Measurements from ENCODE around the gene C13orf46. TPM values are rescaled to one million over a fixed set of nuclear protein-coding genes. Genes with fewer than 3 reads are reported as not detected.

C13orf46 gene
- total and polyA plus RNA-seq, 2 experiments from 2014 or later, result 1.7 TPM; not detected in 1

DNA sequence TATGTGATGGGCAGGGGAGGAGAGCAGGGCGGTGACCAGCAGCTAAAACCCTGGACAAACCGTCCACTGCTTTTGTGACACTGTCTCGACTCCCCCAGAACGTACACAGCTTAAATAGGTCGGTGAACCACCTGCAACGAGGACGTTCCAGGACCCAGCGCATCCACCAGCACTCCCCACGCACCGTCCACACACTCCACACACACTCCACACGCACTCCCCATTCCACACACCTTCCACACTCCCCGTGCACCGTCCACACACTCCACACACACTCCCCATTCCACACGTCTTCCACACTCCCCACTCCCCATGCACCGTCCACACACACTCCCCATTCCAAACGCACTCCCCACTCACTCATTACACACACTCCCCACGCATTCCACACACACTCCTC lies 38.3 kb upstream of the C13orf46 start:
- Histone ChIP-seq H3K9me2 (ENCODE audit: insufficient read depth) (no peaks in the 10 kb centered on the region), H3K9me3 (ENCODE audit: low read depth) (no peaks in the 10 kb centered on the region), H3K4me2 (ENCODE audit: unreplicated experiment) (no peak overlapping the region), H3K27ac (no peak overlapping the region), H3F3A (ENCODE audit: insufficient read depth) (peaks cover 5% of the 10 kb centered on the region; the same call in 1 of the 2 replicates), H3K4me3 (no peak overlapping the region), H3K9ac (no peak overlapping the region), H3K27me3 (replicated peaks; ENCODE audit: insufficient read depth) (no peaks in the 10 kb centered on the region), H3K4me1 (ENCODE audit: insufficient read depth) (0 out of 2 replicates have a peak, but pooled peaks cover 3% of the 10 kb centered on the region), H4K20me1 (ENCODE audit: insufficient read depth) (no peaks in the 10 kb centered on the region), H3K36me3 (ENCODE audit: low read depth) (peaks cover 27% of the 10 kb centered on the region; the same call in 1 of the 2 replicates), H2AFZ (no peak overlapping the region), H3K79me2 (ENCODE audit: insufficient read depth) (no peaks in the 10 kb centered on the region)
- in situ Hi-C loops (cut with MboI), result no loop called here
- 91 to 94% methylated on average over 13 to 17 of the region's 17 CpGs for WGBS, 2 experiments (ENCODE audit: low coverage in 1 of 2, low lambda C conversion rate in 2 of 2, missing lambda C conversion rate in 2 of 2)
- no peak for DNase-seq
- TF ChIP-seq EZH2 (IDR thresholded peaks at IDR 0.05; ENCODE audit: insufficient read depth, poor library complexity, severe bottlenecking) (no peak), EZH2phosphoT487 (IDR thresholded peaks at IDR 0.05; ENCODE audit: insufficient read depth, low read depth) (no peak)

DNA sequence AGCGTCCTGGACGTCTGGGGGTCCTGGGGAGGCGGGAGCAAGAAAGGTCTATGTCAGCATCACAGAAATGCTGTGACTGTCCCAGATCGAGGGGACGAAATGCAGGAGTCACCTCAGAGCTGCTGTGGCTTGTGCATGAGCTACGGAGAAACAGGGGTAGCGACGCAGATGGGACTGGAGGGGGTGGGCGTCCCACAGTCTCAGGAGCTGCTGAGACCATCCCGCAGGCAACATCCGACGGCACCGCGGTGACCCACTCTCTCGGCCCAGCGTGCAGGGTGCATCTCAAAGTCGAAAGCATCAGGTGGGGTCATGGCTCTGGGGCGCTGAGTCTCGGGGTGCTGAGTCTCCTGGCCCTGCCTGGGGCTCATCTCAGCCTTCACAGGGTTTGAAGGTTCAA lies 37.4 kb upstream of the C13orf46 start:
- no peak overlapping the region for H3K4me2 ChIP-seq (ENCODE audit: unreplicated experiment)
- H3K79me2 ChIP-seq (ENCODE audit: insufficient read depth), result no peaks in the 10 kb centered on the region
- H2AFZ ChIP-seq, result no peak overlapping the region
- in situ Hi-C loops (cut with MboI), result no loop called here
- TF ChIP-seq EZH2 (IDR thresholded peaks at IDR 0.05; ENCODE audit: insufficient read depth, poor library complexity, severe bottlenecking) (no peak), EZH2phosphoT487 (IDR thresholded peaks at IDR 0.05; ENCODE audit: insufficient read depth, low read depth) (no peak)
- no peak for DNase-seq
- 95 to 96% methylated on average over 18 to 19 of the region's 19 CpGs for WGBS, 2 experiments (ENCODE audit: low coverage in 1 of 2, low lambda C conversion rate in 2 of 2, missing lambda C conversion rate in 2 of 2)
- 0 out of 2 replicates have a peak, but pooled peaks cover 3% of the 10 kb centered on the region for H3K4me1 ChIP-seq (ENCODE audit: insufficient read depth)
- H3K27me3 ChIP-seq (replicated peaks; ENCODE audit: insufficient read depth), result no peaks in the 10 kb centered on the region
- H3K4me3 ChIP-seq, result no peak overlapping the region
- H4K20me1 ChIP-seq (ENCODE audit: insufficient read depth), result no peaks in the 10 kb centered on the region
- H3K27ac ChIP-seq, result no peak overlapping the region
- peaks cover 20% of the 10 kb centered on the region; the same call in 1 of the 2 replicates for H3K36me3 ChIP-seq (ENCODE audit: low read depth)
- H3K9me3 ChIP-seq (ENCODE audit: low read depth), result no peaks in the 10 kb centered on the region
- peaks cover 5% of the 10 kb centered on the region; the same call in 1 of the 2 replicates for H3F3A ChIP-seq (ENCODE audit: insufficient read depth)
- no peaks in the 10 kb centered on the region for H3K9me2 ChIP-seq (ENCODE audit: insufficient read depth)
- no peak overlapping the region for H3K9ac ChIP-seq

DNA sequence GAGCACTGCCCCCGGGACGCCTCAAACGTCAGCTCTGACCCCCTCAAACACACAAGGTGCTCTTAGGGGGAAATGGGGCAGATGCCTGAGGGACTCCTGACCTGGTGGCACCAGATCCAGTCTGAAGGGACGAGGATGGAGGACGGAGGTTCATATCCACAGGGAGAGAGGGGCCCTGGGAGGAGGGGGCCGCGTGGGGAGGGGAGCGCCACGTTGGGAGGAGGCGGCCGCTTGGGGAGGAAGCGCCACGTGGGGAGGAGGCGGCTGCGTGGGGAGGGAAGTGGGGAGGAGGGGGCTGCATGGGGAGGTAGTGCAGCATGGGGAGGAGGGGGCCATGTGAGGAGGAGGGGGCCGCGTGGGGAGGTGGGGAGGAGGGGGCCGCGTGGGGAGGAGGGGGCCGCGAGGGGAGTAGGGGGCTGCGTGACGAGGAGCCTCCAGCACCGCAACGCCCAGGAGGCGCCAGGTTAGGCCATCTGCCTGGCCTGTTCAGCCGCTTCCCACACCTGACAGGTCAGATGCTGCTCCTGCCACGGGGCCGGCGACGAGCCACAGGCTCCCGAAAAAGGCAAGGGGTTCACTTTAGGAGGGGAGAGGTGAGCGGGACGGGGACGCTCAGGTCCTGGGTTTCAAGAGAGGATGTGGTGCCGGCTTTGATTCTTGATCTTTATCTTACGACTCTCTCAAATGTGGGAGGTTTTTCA lies 36.7 kb upstream of the C13orf46 start:
- Histone ChIP-seq H3K79me2 (ENCODE audit: insufficient read depth) (no peaks in the 10 kb centered on the region), H3K9me3 (ENCODE audit: low read depth) (no peaks in the 10 kb centered on the region), H3K9me2 (ENCODE audit: insufficient read depth) (no peaks in the 10 kb centered on the region), H2AFZ (no peak overlapping the region), H3K4me3 (no peak overlapping the region), H3K27me3 (replicated peaks; ENCODE audit: insufficient read depth) (no peaks in the 10 kb centered on the region), H3K9ac (no peak overlapping the region), H3K27ac (no peak overlapping the region), H3F3A (ENCODE audit: insufficient read depth) (peaks cover 5% of the 10 kb centered on the region; the same call in 1 of the 2 replicates), H3K4me2 (ENCODE audit: unreplicated experiment) (no peak overlapping the region), H3K36me3 (ENCODE audit: low read depth) (peaks cover 20% of the 10 kb centered on the region; the same call in 1 of the 2 replicates), H3K4me1 (ENCODE audit: insufficient read depth) (no peaks in the 10 kb centered on the region), H4K20me1 (ENCODE audit: insufficient read depth) (no peaks in the 10 kb centered on the region)
- DNase-seq, result no peak
- WGBS, 2 experiments (ENCODE audit: low coverage in 1 of 2, low lambda C conversion rate in 2 of 2, missing lambda C conversion rate in 2 of 2), result 88 to 91% methylated on average over 10 to 37 of the region's 37 CpGs
- TF ChIP-seq EZH2phosphoT487 (IDR thresholded peaks at IDR 0.05; ENCODE audit: insufficient read depth, low read depth) (no peak), EZH2 (IDR thresholded peaks at IDR 0.05; ENCODE audit: insufficient read depth, poor library complexity, severe bottlenecking) (no peak)
- in situ Hi-C loops (cut with MboI), result no loop called here

DNA sequence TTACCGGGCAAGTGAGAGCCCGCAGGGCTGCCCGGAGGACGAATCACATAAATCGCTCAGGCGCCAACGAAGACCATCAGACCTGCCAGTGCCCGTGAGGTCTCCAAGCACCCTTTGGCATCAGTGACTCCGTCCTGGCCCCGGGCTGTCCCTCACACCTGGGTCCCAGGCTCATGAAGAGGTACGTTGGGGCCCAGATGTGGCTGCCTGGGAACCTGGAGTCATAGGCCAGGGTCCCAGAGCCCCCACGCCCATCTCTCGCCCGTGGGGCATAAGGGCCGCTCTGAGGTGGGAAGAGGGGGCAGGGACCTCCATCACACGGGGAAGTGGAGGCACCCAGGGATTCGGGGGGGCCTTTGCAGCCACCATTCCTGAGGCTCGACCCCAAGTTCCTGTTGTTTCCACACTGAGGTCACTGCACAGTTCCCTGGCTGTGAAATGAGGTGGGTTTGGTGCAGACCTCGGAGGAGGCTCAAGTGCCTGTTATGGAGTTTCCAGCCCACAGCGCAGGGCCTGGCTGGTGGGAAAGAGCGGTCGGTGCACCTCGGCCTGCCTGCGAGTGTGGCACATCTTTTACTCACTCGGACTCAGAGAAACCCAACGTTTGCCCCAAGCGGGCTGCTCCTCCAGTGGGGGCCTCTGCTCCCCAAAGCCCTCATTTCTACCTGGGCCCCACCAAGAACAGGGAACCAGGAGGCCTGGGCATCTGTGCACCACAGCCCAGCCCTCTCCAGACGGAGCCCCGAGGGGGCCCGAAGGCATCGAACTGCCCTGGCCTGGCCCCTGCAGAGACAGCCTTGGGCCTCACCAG lies 35.9 kb upstream of the C13orf46 start:
- Histone ChIP-seq H3K9me3 (ENCODE audit: low read depth) (no peaks in the 10 kb centered on the region), H3K9me2 (ENCODE audit: insufficient read depth) (no peaks in the 10 kb centered on the region), H3K79me2 (ENCODE audit: insufficient read depth) (no peaks in the 10 kb centered on the region), H4K20me1 (ENCODE audit: insufficient read depth) (no peaks in the 10 kb centered on the region), H2AFZ (no peak overlapping the region), H3K9ac (no peak overlapping the region), H3F3A (ENCODE audit: insufficient read depth) (peaks cover 5% of the 10 kb centered on the region; the same call in 1 of the 2 replicates), H3K4me3 (no peak overlapping the region), H3K27me3 (replicated peaks; ENCODE audit: insufficient read depth) (no peaks in the 10 kb centered on the region), H3K4me2 (ENCODE audit: unreplicated experiment) (no peak overlapping the region), H3K4me1 (ENCODE audit: insufficient read depth) (no peaks in the 10 kb centered on the region), H3K27ac (no peak overlapping the region), H3K36me3 (ENCODE audit: low read depth) (peaks cover 18% of the 10 kb centered on the region; the same call in 1 of the 2 replicates)
- 94 to 96% methylated on average over 30 to 31 of the region's 31 CpGs for WGBS, 2 experiments (ENCODE audit: low coverage in 1 of 2, low lambda C conversion rate in 2 of 2, missing lambda C conversion rate in 2 of 2)
- no peak for DNase-seq
- in situ Hi-C loops (cut with MboI), result no loop called here
- TF ChIP-seq EZH2phosphoT487 (IDR thresholded peaks at IDR 0.05; ENCODE audit: insufficient read depth, low read depth), result no peak
